HEK293 (cell line): ENCODE measurements around the gene ARPC1B.
A peak's percentile ranks its signal among the peaks of the same experiment; 100 is the strongest.

Experiments
- CTCF ChIA-PET: fragments of 350-600 bp; formaldehyde crosslinking; extraction: SDS; loops from one replicate; lab custom pipeline; 2021; ENCODE audit warnings: antibody characterized with exemption; lab: Yijun Ruan, JAX
- POLR2A ChIA-PET: fragments of 300-600 bp; formaldehyde crosslinking; extraction: SDS; loops from one replicate; lab custom pipeline; 2020; ENCODE audit warnings: antibody characterized with exemption, inconsistent platforms; lab: Yijun Ruan, JAX
- H3K27ac ChIP-seq: fragments of 200-500 bp; sonication (Bioruptor generic); 2 replicates; pipeline ENCODE4 v1.5.1; 2014; ENCODE audit warnings: low read depth, low read length, control low read depth, inconsistent platforms; ENCODE audit errors: extremely low read depth
- H3K36me3 ChIP-seq, 2 experiments: fragments of 200-500 bp in 1 of 2; sonication (Bioruptor generic) in 1 of 2; 1 replicate in 1 of 2; 2 replicates in 1 of 2; pipeline ENCODE4 v1.5.1; 2014 to 2017; ENCODE audit warnings: inconsistent platforms in 2 of 2, low read length in 2 of 2; ENCODE audit not compliant: control insufficient read depth in 2 of 2, insufficient read depth in 1 of 2
- H3K4me1 ChIP-seq: fragments of 200-500 bp; sonication (Bioruptor generic); 2 replicates; pipeline ENCODE4 v1.5.1; 2014; ENCODE audit warnings: mild to moderate bottlenecking, low read length, inconsistent platforms; ENCODE audit not compliant: control insufficient read depth, insufficient read depth
- H3K4me3 ChIP-seq: 2 replicates; pipeline ENCODE4 v1.5.1; 2011; ENCODE audit warnings: low read depth, mild to moderate bottlenecking, control low read depth, low read length, moderate library complexity
- H3K9me3 ChIP-seq: fragments of 200-500 bp; sonication (Bioruptor generic); 2 replicates; pipeline ENCODE4 v1.5.1; 2014; ENCODE audit warnings: low read depth, low read length, inconsistent platforms; ENCODE audit not compliant: control insufficient read depth, insufficient read depth
- EGR2 ChIP-seq: fragments of 450-650 bp; formaldehyde crosslinking; IDR thresholded peaks from 2 replicates; pipeline ENCODE4 v1.5.1; 2016; ENCODE audit warnings: low read depth, missing biosample characterization, missing genetic modification characterization
- GLIS1 ChIP-seq: fragments of 450-650 bp; formaldehyde crosslinking; IDR thresholded peaks from 2 replicates; pipeline ENCODE4 v1.5.1; 2016; ENCODE audit warnings: missing biosample characterization, missing genetic modification characterization
- KLF16 ChIP-seq: fragments of 450-650 bp; formaldehyde crosslinking; IDR thresholded peaks from 2 replicates; pipeline ENCODE4 v1.5.1; 2017; ENCODE audit warnings: missing biosample characterization, missing genetic modification characterization
- PRDM10 ChIP-seq: fragments of 450-650 bp; formaldehyde crosslinking; IDR thresholded peaks from 2 replicates; pipeline ENCODE4 v1.5.1; 2016; ENCODE audit warnings: missing biosample characterization, missing genetic modification characterization
- SP7 ChIP-seq: fragments of 450-650 bp; formaldehyde crosslinking; IDR thresholded peaks from 2 replicates; pipeline ENCODE4 v1.5.1; 2016; ENCODE audit warnings: missing biosample characterization, missing genetic modification characterization
- ZBTB10 ChIP-seq: fragments of 450-650 bp; formaldehyde crosslinking; IDR thresholded peaks from 2 replicates; pipeline ENCODE4 v1.5.1; 2016; ENCODE audit warnings: missing biosample characterization, missing genetic modification characterization
- ZBTB21 ChIP-seq: fragments of 450-650 bp; formaldehyde crosslinking; IDR thresholded peaks from 2 replicates; pipeline ENCODE4 v1.5.1; 2017; ENCODE audit warnings: missing biosample characterization, missing genetic modification characterization
- ZBTB26 ChIP-seq: fragments of 450-650 bp; formaldehyde crosslinking; optimal IDR thresholded peaks from 2 replicates; pipeline ENCODE3; 2016; ENCODE audit warnings: missing biosample characterization, mild to moderate bottlenecking, missing genetic modification characterization
- ZFHX2 ChIP-seq: fragments of 450-650 bp; formaldehyde crosslinking; conservative IDR thresholded peaks from 2 replicates; pipeline ENCODE4 v1.5.1; 2016; ENCODE audit warnings: missing biosample characterization, missing genetic modification characterization
- ZNF157 ChIP-seq: fragments of 450-650 bp; formaldehyde crosslinking; IDR thresholded peaks from 2 replicates; pipeline ENCODE4 v1.5.1; 2016; ENCODE audit warnings: missing biosample characterization, missing genetic modification characterization
- ZNF366 ChIP-seq: fragments of 450-650 bp; formaldehyde crosslinking; conservative IDR thresholded peaks from 2 replicates; pipeline ENCODE4 v1.5.1; 2016; ENCODE audit warnings: missing biosample characterization, missing genetic modification characterization
- ZNF624 ChIP-seq: fragments of 450-650 bp; formaldehyde crosslinking; IDR thresholded peaks from 2 replicates; pipeline ENCODE4 v1.5.1; 2017; ENCODE audit warnings: missing biosample characterization, missing genetic modification characterization
- ZNF626 ChIP-seq: fragments of 450-650 bp; sonication (Bioruptor Pico); formaldehyde crosslinking; IDR thresholded peaks from 2 replicates; pipeline ENCODE4 v1.5.1; 2018; ENCODE audit warnings: missing biosample characterization, missing genetic modification characterization, inconsistent platforms
- ZNF629 ChIP-seq: fragments of 450-650 bp; formaldehyde crosslinking; IDR thresholded peaks from 2 replicates; pipeline ENCODE4 v1.5.1; 2017; ENCODE audit warnings: missing biosample characterization, missing genetic modification characterization

The ARPC1B gene

GRCh38 chr7:99403764-99404163, 29.2 kb downstream of the ARPC1B start:
- Histone ChIP-seq H3K4me1 (peaks cover 2% of the 10 kb centered on the region; the same call in 1 of the 2 replicates), H3K36me3 (peaks cover 20 to 62% of the 10 kb centered on the region in 2 experiments; a peak in 2 of 3 replicates), H3K27ac (no peak overlapping the region), H3K4me3 (no peak overlapping the region), H3K9me3 (no peaks in the 10 kb centered on the region)
- TF ChIP-seq ZFHX2, result peak; percentile 83
- TF ChIP-seq KLF16 (tag by site-specific recombination), result no peak
- no peak for TF ChIP-seq ZNF624 (tag by site-specific recombination)
- no peak for TF ChIP-seq SP7 (tag by site-specific recombination)
- TF ChIP-seq EGR2, result peak; percentile 88
- no peak for TF ChIP-seq ZNF366 (tag by site-specific recombination)
- ChIA-PET POLR2A (interaction anchor here (0.6 kb wide), 1 partner anchor 256 kb away, joined by 3 read pairs; no protein-coding TSS in a partner anchor), CTCF (interaction anchor here (0.6 kb wide), 1 partner anchor 862 kb away, joined by 4 read pairs; no protein-coding TSS in a partner anchor)

- CTCF ChIA-PET, result interaction anchor here (0.6 kb wide), 1 partner anchor 862 kb away, joined by 4 read pairs; no protein-coding TSS in a partner anchor
These were observed 29.9 kb downstream of the ARPC1B start for GRCh38 chr7:99404235-99404976.

GRCh38 chr7:99404977-99405320, 30.4 kb downstream of the ARPC1B start:
- peaks cover 20 to 51% of the 10 kb centered on the region in 2 experiments; a peak in 2 of 3 replicates for H3K36me3 ChIP-seq
- H3K9me3 ChIP-seq, result no peaks in the 10 kb centered on the region
- TF ChIP-seq ZBTB26 (tag by site-specific recombination), result peak; percentile 1
- no peak for TF ChIP-seq ZNF626 (tag by site-specific recombination)
- TF ChIP-seq ZNF157 (tag by site-specific recombination), result no peak
- no peak for TF ChIP-seq ZBTB10 (tag by site-specific recombination)
- no peak overlapping the region for H3K27ac ChIP-seq
- CTCF ChIA-PET, result interaction anchor here (1.5 kb wide), 1 partner anchor 11 kb away, joined by 3 read pairs; no protein-coding TSS in a partner anchor
- H3K4me1 ChIP-seq, result peaks cover 2% of the 10 kb centered on the region; the same call in 1 of the 2 replicates
- POLR2A ChIA-PET, result interaction anchor here (0.7 kb wide), 1 partner anchor 19 kb away, joined by 3 read pairs; no protein-coding TSS in a partner anchor
- H3K4me3 ChIP-seq, result no peak overlapping the region

More at GRCh38 chr7:99404235-99404976, 29.9 kb downstream of the ARPC1B start:
- H3K9me3 ChIP-seq, result no peaks in the 10 kb centered on the region
- peaks cover 20 to 55% of the 10 kb centered on the region in 2 experiments; a peak in 2 of 3 replicates for H3K36me3 ChIP-seq
- POLR2A ChIA-PET, result interaction anchor here (0.6 kb wide), 1 partner anchor 257 kb away, joined by 3 read pairs; no protein-coding TSS in a partner anchor
- no peak overlapping the region for H3K27ac ChIP-seq
- H3K4me1 ChIP-seq, result peaks cover 2% of the 10 kb centered on the region; the same call in 1 of the 2 replicates
- TF ChIP-seq ZBTB21 (tag by site-specific recombination) (no peak), GLIS1 (tag by site-specific recombination) (peak; percentile 53; the same call in 1 of the 2 replicates), ZNF629 (tag by site-specific recombination) (no peak), PRDM10 (tag by site-specific recombination) (0 out of 2 replicates have a peak, but pooled peaks have one; percentile 41)
- no peak overlapping the region for H3K4me3 ChIP-seq
